K562 (cell line): ENCODE results near the gene CNIH4. TPM values are rescaled to one million over a fixed set of nuclear protein-coding genes. Genes with fewer than 3 reads are reported as not detected.
"Not testable (repeated sequence)": the region's sequence is repeated elsewhere in the genome, so short reads cannot be mapped to it uniquely, and the experiment has no call there.

ENCODE experiments used
- ATAC-seq: fragments of 200-7000 bp; cut with Tn5 transposase; 3 replicates; pipeline ENCODE4 v1.9.1; 2020; ENCODE audit warnings: moderate library complexity
- BruUV-seq: library from RNA; stranded (reverse); fragments of 400-500 nt; replicated peaks from 2 replicates; lab custom pipeline; 2021; lab: Mats Ljungman, UMichigan
- CTCF ChIA-PET: fragments of 300-600 bp; formaldehyde crosslinking; extraction: SDS; loops from one replicate; lab custom pipeline; 2021; ENCODE audit warnings: low intra/inter-chr PET ratio; lab: Yijun Ruan, JAX
- POLR2A ChIA-PET: fragments of 300-600, 350-650 bp; sonication (Branson Sonifier 250); formaldehyde crosslinking; extraction: SDS; loops from one replicate; lab custom pipeline; 2021; ENCODE audit warnings: antibody characterized with exemption, inconsistent platforms; lab: Yijun Ruan, JAX
- DNase-seq, 4 experiments: peaks; one replicate each; pipeline versions ENCODE4 v3.0.0 to v3.0.0-alpha.2; 2011 to 2018; ENCODE audit warnings: low spot score in 3 of 4, mixed read lengths in 3 of 4; ENCODE audit errors: extremely low read depth in 1 of 4
- FAIRE-seq: peaks from 2 replicates; lab custom pipeline; 2011; peaks lifted over from hg19 to GRCh38; lab: Jason Lieb, UNC
- H2AFZ ChIP-seq: 2 replicates; pipeline ENCODE4 v1.6.0; 2011; ENCODE audit warnings: low read depth, low read length, control low read depth, inconsistent platforms
- H3K27ac ChIP-seq: fragments of 200-600 bp; 3 replicates; pipeline ENCODE4 v1.8.0; 2011; ENCODE audit warnings: low read depth, mild to moderate bottlenecking, control low read depth, inconsistent platforms, low read length, moderate library complexity, mixed read lengths; ENCODE audit errors: extremely low read depth
- H3K27me3 ChIP-seq, 2 experiments: fragments of 300-600 bp in 1 of 2; 2 replicates in 1 of 2; 3 replicates in 1 of 2; pipeline versions ENCODE4 v1.6.0 to v1.8.0; 2011; ENCODE audit warnings: inconsistent platforms in 2 of 2, low read length in 2 of 2, mild to moderate bottlenecking in 1 of 2, mixed read lengths in 1 of 2, moderate library complexity in 1 of 2; ENCODE audit not compliant: control insufficient read depth in 2 of 2, insufficient read depth in 2 of 2
- H3K36me3 ChIP-seq: fragments of 300-600 bp; 3 replicates; pipeline ENCODE4 v1.8.0; 2011; ENCODE audit warnings: mild to moderate bottlenecking, low read length, inconsistent platforms; ENCODE audit not compliant: control insufficient read depth, insufficient read depth
- H3K4me1 ChIP-seq, 2 experiments: fragments of 200-600 bp in 1 of 2; replicated peaks in 1 of 2; 2 replicates in 1 of 2; 3 replicates in 1 of 2; pipeline versions ENCODE4 v1.5.1 to v1.8.0; 2011; ENCODE audit warnings: inconsistent platforms in 2 of 2, low read length in 2 of 2, mild to moderate bottlenecking in 1 of 2, mixed read lengths in 1 of 2, moderate library complexity in 1 of 2; ENCODE audit not compliant: control insufficient read depth in 2 of 2, insufficient read depth in 2 of 2
- H3K4me2 ChIP-seq: 2 replicates; pipeline ENCODE4 v1.6.1; 2011; ENCODE audit warnings: low read length, control low read depth, inconsistent platforms, mixed read lengths; ENCODE audit not compliant: insufficient read depth
- H3K4me3 ChIP-seq: fragments of 200-600 bp; sonication (generic), shearing (Covaris generic); 2 replicates; pipeline ENCODE4 v1.5.1; 2016; ENCODE audit warnings: control low read depth, inconsistent platforms
- H3K79me2 ChIP-seq: fragments of 200-600 bp; 3 replicates; pipeline ENCODE4 v1.8.0; 2011; ENCODE audit warnings: low read length, inconsistent platforms; ENCODE audit not compliant: control insufficient read depth, insufficient read depth
- H3K9ac ChIP-seq, 2 experiments: 2 replicates each; pipeline versions ENCODE4 v1.6.0 to v1.6.1; 2011; ENCODE audit warnings: low read depth in 2 of 2, low read length in 2 of 2, control low read depth in 1 of 2, inconsistent platforms in 1 of 2, mild to moderate bottlenecking in 1 of 2, mixed read lengths in 1 of 2; ENCODE audit not compliant: insufficient read depth in 1 of 2
- H3K9me1 ChIP-seq: one replicate; pipeline ENCODE4 v1.6.0; 2011; ENCODE audit warnings: inconsistent platforms, mild to moderate bottlenecking, low read length, moderate library complexity; ENCODE audit not compliant: control insufficient read depth, insufficient read depth
- H3K9me3 ChIP-seq: replicated peaks from 2 replicates; pipeline ENCODE4 v1.5.1; 2011; ENCODE audit warnings: low read depth, low read length, inconsistent platforms; ENCODE audit not compliant: control insufficient read depth, insufficient read depth
- H4K20me1 ChIP-seq: replicated peaks from 2 replicates; pipeline ENCODE4 v1.6.1; 2011; ENCODE audit warnings: low read length, inconsistent platforms, mixed read lengths; ENCODE audit not compliant: control insufficient read depth, insufficient read depth
- ARID1B ChIP-seq: fragments of 450-650 bp; IDR thresholded peaks from 2 replicates; pipeline ENCODE4 v1.6.1; 2016; ENCODE audit warnings: antibody characterized with exemption, mild to moderate bottlenecking, inconsistent platforms
- C11orf30 ChIP-seq: fragments of 450-650 bp; IDR thresholded peaks from 2 replicates; pipeline ENCODE4 v1.6.1; 2016; ENCODE audit warnings: low read depth, mild to moderate bottlenecking
- EHMT2 ChIP-seq: fragments of 450-650 bp; IDR thresholded peaks from 2 replicates; pipeline ENCODE4 v1.6.1; 2018; ENCODE audit warnings: antibody characterized with exemption
- MAFF ChIP-seq: IDR thresholded peaks from 2 replicates; pipeline ENCODE4 v1.6.1; 2012; ENCODE audit warnings: low read length, improper control_type of control experiment
- NFE2 ChIP-seq: IDR thresholded peaks from 2 replicates; pipeline ENCODE4 v1.6.1; 2014; ENCODE audit warnings: antibody characterized with exemption, low read depth
- NFE2L1 ChIP-seq: fragments of 450-650 bp; IDR thresholded peaks from 2 replicates; pipeline ENCODE4 v1.6.1; 2016; ENCODE audit warnings: missing genetic modification characterization, low read depth, mild to moderate bottlenecking, missing compliant biosample characterization, moderate library complexity, borderline replicate concordance
- POLR2AphosphoS5 ChIP-seq: IDR thresholded peaks from 2 replicates; pipeline ENCODE4 v1.6.1; 2011; ENCODE audit warnings: mild to moderate bottlenecking, low read depth, low read length, moderate library complexity; ENCODE audit not compliant: control insufficient read depth, insufficient read depth
- SUPT5H ChIP-seq: fragments of 450-650 bp; IDR thresholded peaks from 2 replicates; pipeline ENCODE4 v1.6.1; 2016
- TRIM24 ChIP-seq, 2 experiments: fragments of 450-650 bp; IDR thresholded peaks; 2 replicates each; pipeline ENCODE4 v1.6.1; 2016
- WGBS: fragments of 100-300 bp; shearing (Covaris generic); methylation state at CpG from one replicate; pipeline ENCODE4 v1.1.6; 2016; ENCODE audit warnings: low coverage, mixed read lengths; ENCODE audit not compliant: insufficient coverage; ENCODE audit errors: missing lambda C conversion rate; 5-methylcytosine and 5-hydroxymethylcytosine counted together
- in situ Hi-C: fragments of 300-500 bp; cut with MboI; formaldehyde crosslinking; loops from 4 replicates; pipeline ENCODE4 v1.15.0; 2018; ENCODE audit warnings: inconsistent platforms, mixed read lengths
- intact Hi-C: fragments of 100-400 bp; cut with micrococcal nuclease; formaldehyde crosslinking; loops from 2 replicates; pipeline ENCODE4 v1.14.2; 2022
- polyA plus RNA-seq, 8 experiments: library from polyadenylated mRNA; depleted of rRNA in 4 of 8; stranded (reverse) in 5 of 8; unstranded in 3 of 8; fragments of >200 nt; fragmentation: Nextera tagmentation in 2 of 8; fragmentation: Illumina TruSeq in 1 of 8; extraction: Ambion mirVana in 2 of 8; extraction: Trizol in 1 of 8; gene quantifications; 2 replicates each; pipeline versions ENCODE4 v1.2.1 to v1.2.3, GENCODE V29; 2011 to 2014; ENCODE audit warnings: inconsistent platforms in 1 of 8, missing spikeins in 1 of 8
- total RNA-seq, 7 experiments: library from RNA; depleted of rRNA in 6 of 7; stranded (reverse); fragments of >200 nt in 6 of 7; fragmentation: Illumina TruSeq in 2 of 7; extraction: Trizol in 2 of 7; gene quantifications; 2 replicates each; pipeline versions ENCODE4 v1.2.1 to v1.2.3, GENCODE V29; 2011 to 2021; ENCODE audit warnings: low replicate concordance in 1 of 7
- TF ChIP-seq, protein P1 (sequence below): fragments of 450-650 bp; formaldehyde crosslinking; conservative IDR thresholded peaks from 2 replicates; pipeline ENCODE4 v1.4.0; 2022; ENCODE audit warnings: mild to moderate bottlenecking, missing genetic modification characterization
- TF ChIP-seq, protein P2 (sequence below): fragments of 450-650 bp; IDR thresholded peaks from 2 replicates; pipeline ENCODE4 v1.6.1; 2017; ENCODE audit warnings: antibody characterized with exemption, mild to moderate bottlenecking

CNIH4 gene
- total and polyA plus RNA-seq, 9 of the 15 experiments (the other 6 are each of a cell fraction or from before 2014, with no cell fraction given) = 41.3 to 266 (median 61.1) TPM

GRCh38 chr1:224427346-224427745 lies 70.7 kb downstream of the CNIH4 start:
- Histone ChIP-seq H3K79me2 (peaks cover 57% of the 10 kb centered on the region), H3K27ac (no peak overlapping the region), H3K27me3 (no peaks in the 10 kb centered on the region), H3K4me1 (peaks cover 0 to 21% of the 10 kb centered on the region in 2 experiments), H3K9ac (no peak overlapping the region)
- BruUV-seq = no TSS peak
- TF ChIP-seq POLR2AphosphoS5 = peak; percentile 15; the same call in 1 of the 2 replicates
- TF ChIP-seq, protein P1, sequence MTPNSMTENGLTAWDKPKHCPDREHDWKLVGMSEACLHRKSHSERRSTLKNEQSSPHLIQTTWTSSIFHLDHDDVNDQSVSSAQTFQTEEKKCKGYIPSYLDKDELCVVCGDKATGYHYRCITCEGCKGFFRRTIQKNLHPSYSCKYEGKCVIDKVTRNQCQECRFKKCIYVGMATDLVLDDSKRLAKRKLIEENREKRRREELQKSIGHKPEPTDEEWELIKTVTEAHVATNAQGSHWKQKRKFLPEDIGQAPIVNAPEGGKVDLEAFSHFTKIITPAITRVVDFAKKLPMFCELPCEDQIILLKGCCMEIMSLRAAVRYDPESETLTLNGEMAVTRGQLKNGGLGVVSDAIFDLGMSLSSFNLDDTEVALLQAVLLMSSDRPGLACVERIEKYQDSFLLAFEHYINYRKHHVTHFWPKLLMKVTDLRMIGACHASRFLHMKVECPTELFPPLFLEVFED = no peak
- TF ChIP-seq, all 486 proteins: peak for 1
- FAIRE-seq = no peak
- no peak for DNase-seq
- Histone ChIP-seq H3K9me1 (no peaks in the 10 kb centered on the region), H3K36me3 (peaks cover 76% of the 10 kb centered on the region), H4K20me1 (peaks cover 7% of the 10 kb centered on the region), H2AFZ (no peak overlapping the region), H3K9me3 (no peaks in the 10 kb centered on the region), H3K4me3 (no peak overlapping the region), H3K4me2 (no peak overlapping the region)
- POLR2A ChIA-PET = interaction anchor here (0.8 kb wide), 1 partner anchor 30 kb away, joined by 3 read pairs; no protein-coding TSS in a partner anchor
- in situ Hi-C loops = no loop called here
- intact Hi-C loops = no loop called here
- no peak for ATAC-seq
- WGBS = 100% methylated on average over 1 of the region's 1 CpG
- CTCF ChIA-PET = no interaction called here

GRCh38 chr1:224428713-224429112 lies 72.0 kb downstream of the CNIH4 start:
- CTCF ChIA-PET, H3K27ac ChIP-seq, H3K9ac ChIP-seq, H3K9me3 ChIP-seq, H3K4me3 ChIP-seq, FAIRE-seq, ATAC-seq, H3K4me2 ChIP-seq, H3K9me1 ChIP-seq, BruUV-seq, H2AFZ ChIP-seq, DNase-seq, intact Hi-C loops, in situ Hi-C loops, H3K27me3 ChIP-seq: not testable (repeated sequence)
- H3K36me3 ChIP-seq = peaks cover 63% of the 10 kb centered on the region
- H3K79me2 ChIP-seq = peaks cover 71% of the 10 kb centered on the region
- POLR2A ChIA-PET = interaction anchor here (1.0 to 1.1 kb wide), 2 partner anchors 17 to 21 kb away, joined by 3 read pairs; no protein-coding TSS in a partner anchor
- 76% methylated on average over 7 of the region's 7 CpGs for WGBS
- peaks cover 17% of the 10 kb centered on the region for H4K20me1 ChIP-seq
- peaks cover 3 to 21% of the 10 kb centered on the region in 2 experiments for H3K4me1 ChIP-seq
- TF ChIP-seq SUPT5H (0 out of 2 replicates have a peak, but pooled peaks have one; percentile 34), C11orf30 (peak; percentile 93), MAFF (peak; percentile 56), NFE2 (peak; percentile 68), NFE2L1 (tag) (0 out of 2 replicates have a peak, but pooled peaks have one; percentile 6), EHMT2 (0 out of 2 replicates have a peak, but pooled peaks have one; percentile 14), TRIM24 (IDR thresholded peaks at IDR 0.05) (0 out of 4 replicates have a peak, but pooled peaks of 1 of the 2 experiments have one; percentile 31), ARID1B (0 out of 2 replicates have a peak, but pooled peaks have one; percentile 14)
- TF ChIP-seq, protein P2, sequence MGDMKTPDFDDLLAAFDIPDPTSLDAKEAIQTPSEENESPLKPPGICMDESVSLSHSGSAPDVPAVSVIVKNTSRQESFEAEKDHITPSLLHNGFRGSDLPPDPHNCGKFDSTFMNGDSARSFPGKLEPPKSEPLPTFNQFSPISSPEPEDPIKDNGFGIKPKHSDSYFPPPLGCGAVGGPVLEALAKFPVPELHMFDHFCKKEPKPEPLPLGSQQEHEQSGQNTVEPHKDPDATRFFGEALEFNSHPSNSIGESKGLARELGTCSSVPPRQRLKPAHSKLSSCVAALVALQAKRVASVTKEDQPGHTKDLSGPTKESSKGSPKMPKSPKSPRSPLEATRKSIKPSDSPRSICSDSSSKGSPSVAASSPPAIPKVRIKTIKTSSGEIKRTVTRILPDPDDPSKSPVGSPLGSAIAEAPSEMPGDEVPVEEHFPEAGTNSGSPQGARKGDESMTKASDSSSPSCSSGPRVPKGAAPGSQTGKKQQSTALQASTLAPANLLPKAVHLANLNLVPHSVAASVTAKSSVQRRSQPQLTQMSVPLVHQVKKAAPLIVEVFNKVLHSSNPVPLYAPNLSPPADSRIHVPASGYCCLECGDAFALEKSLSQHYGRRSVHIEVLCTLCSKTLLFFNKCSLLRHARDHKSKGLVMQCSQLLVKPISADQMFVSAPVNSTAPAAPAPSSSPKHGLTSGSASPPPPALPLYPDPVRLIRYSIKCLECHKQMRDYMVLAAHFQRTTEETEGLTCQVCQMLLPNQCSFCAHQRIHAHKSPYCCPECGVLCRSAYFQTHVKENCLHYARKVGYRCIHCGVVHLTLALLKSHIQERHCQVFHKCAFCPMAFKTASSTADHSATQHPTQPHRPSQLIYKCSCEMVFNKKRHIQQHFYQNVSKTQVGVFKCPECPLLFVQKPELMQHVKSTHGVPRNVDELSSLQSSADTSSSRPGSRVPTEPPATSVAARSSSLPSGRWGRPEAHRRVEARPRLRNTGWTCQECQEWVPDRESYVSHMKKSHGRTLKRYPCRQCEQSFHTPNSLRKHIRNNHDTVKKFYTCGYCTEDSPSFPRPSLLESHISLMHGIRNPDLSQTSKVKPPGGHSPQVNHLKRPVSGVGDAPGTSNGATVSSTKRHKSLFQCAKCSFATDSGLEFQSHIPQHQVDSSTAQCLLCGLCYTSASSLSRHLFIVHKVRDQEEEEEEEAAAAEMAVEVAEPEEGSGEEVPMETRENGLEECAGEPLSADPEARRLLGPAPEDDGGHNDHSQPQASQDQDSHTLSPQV = 0 out of 2 replicates have a peak, but pooled peaks have one; percentile 21
